H1 (cell line): ENCODE measurements around the gene HES3. TPM values are rescaled to one million over a fixed set of nuclear protein-coding genes. Genes with fewer than 3 reads are reported as not detected.

Experiments
- CBX8 ChIP-seq: fragments of 300-800, 300-1000 bp; sonication (generic); IDR thresholded peaks from 2 replicates; pipeline ENCODE4 v1.7.1; 2016; ENCODE audit warnings: low read depth, low read length, borderline replicate concordance
- CHD1 ChIP-seq: IDR thresholded peaks from 2 replicates; pipeline ENCODE4 v1.6.1; 2012; ENCODE audit warnings: low read depth, low read length, improper control_type of control experiment
- CHD2 ChIP-seq: IDR thresholded peaks from 2 replicates; pipeline ENCODE4 v1.6.1; 2012; ENCODE audit warnings: low read length, improper control_type of control experiment
- CHD7 ChIP-seq: fragments of 300-600 bp; sonication (generic); IDR thresholded peaks from 2 replicates; pipeline ENCODE4 v1.7.1; 2012; ENCODE audit warnings: low read length, moderate library complexity, mild to moderate bottlenecking, inconsistent platforms; ENCODE audit not compliant: insufficient replicate concordance
- EZH2 ChIP-seq: fragments of 200-600 bp; sonication (generic); IDR thresholded peaks from 2 replicates; pipeline ENCODE4 v1.7.1; 2012; ENCODE audit warnings: low read depth, mild to moderate bottlenecking, moderate library complexity, low read length, inconsistent platforms; ENCODE audit not compliant: severe bottlenecking
- GABPA ChIP-seq: IDR thresholded peaks from 2 replicates; pipeline ENCODE4 v1.6.1; 2011; ENCODE audit warnings: mild to moderate bottlenecking, low read length, moderate library complexity, borderline replicate concordance; ENCODE audit not compliant: insufficient read depth
- JUN ChIP-seq: IDR thresholded peaks from 2 replicates; pipeline ENCODE4 v1.6.1; 2011; ENCODE audit warnings: low read depth, mild to moderate bottlenecking, improper control_type of control experiment, low read length
- SIX5 ChIP-seq: IDR thresholded peaks from 2 replicates; pipeline ENCODE4 v1.6.1; 2011; ENCODE audit warnings: mild to moderate bottlenecking, low read depth, low read length
- SRF ChIP-seq: IDR thresholded peaks from 2 replicates; pipeline ENCODE4 v1.6.1; 2011; ENCODE audit warnings: mild to moderate bottlenecking, low read depth, low read length, moderate library complexity
- ZNF274 ChIP-seq: IDR thresholded peaks from 2 replicates; pipeline ENCODE4 v1.7.0; 2012; ENCODE audit warnings: low read length, borderline replicate concordance; ENCODE audit errors: extremely low read depth
- polyA plus RNA-seq, 7 experiments: library from polyadenylated mRNA; depleted of rRNA in 3 of 7; stranded (reverse) in 5 of 7; unstranded in 2 of 7; fragments of >200 nt in 5 of 7; fragments of 200-250 nt in 2 of 7; gene quantifications; 1 replicate in 5 of 7; 2 replicates in 1 of 7; 4 replicates in 1 of 7; pipeline versions ENCODE4 v1.2.1 to v1.2.3, GENCODE V29; 2011 to 2013; ENCODE audit warnings: missing spikeins in 2 of 7, mixed read lengths in 2 of 7
- total RNA-seq: library from RNA; stranded (reverse); fragmentation: NEBNext Ultra II Directional; extraction: Animal tissue kit (Norgen Biotek cat#: 25700); gene quantifications from 2 replicates; pipeline ENCODE4 v1.2.1, GENCODE V29; 2021

The HES3 gene
- total and polyA plus RNA-seq, 2 of the 8 experiments (the other 6 are each of a cell fraction or from before 2014, with no cell fraction given): 38.8 to 54.3 TPM

- TF ChIP-seq CHD7 (no peak), EZH2 (no peak), CHD1 (no peak), SIX5 (no peak), ZNF274 (no peak), GABPA (no peak), SRF (no peak), CHD2 (no peak), JUN (no peak), CBX8 (no peak)
These were observed 33.0 kb downstream of the HES3 start (continued) for GRCh38 chr1:6276811-6277555.
